Right lobe of liver (tissue), 6 donors: ENCODE data around the gene AGPS. TPM values are rescaled to one million over a fixed set of nuclear protein-coding genes. Genes with fewer than 3 reads are reported as not detected.

ENCODE experiments used
- ATAC-seq, 4 donors: fragments of 200-7000 bp; cut with Tn5 transposase; one replicate each; pipeline ENCODE4 v1.9.1; 2020; ENCODE audit warnings: mild to moderate bottlenecking in 4 of 4, moderate library complexity in 4 of 4
- DNase-seq, 3 donors: peaks; one replicate each; pipeline ENCODE4 v3.0.0-alpha.2; 2020
- H3K27ac ChIP-seq, 3 donors: fragments of 200-600 bp; one replicate each; pipeline ENCODE4 v1.8.0; 2022
- H3K27me3 ChIP-seq, 2 donors: fragments of 200-600 bp; one replicate each; pipeline ENCODE4 v1.8.0; 2022
- H3K36me3 ChIP-seq, 4 donors: fragments of 200-600 bp; sonication (generic) in 1 of 4; one replicate each; pipeline versions ENCODE4 v1.5.1 to v1.8.0; 2017 to 2022; ENCODE audit warnings: control low read depth in 1 of 4
- H3K4me1 ChIP-seq, 4 donors: fragments of 200-600 bp; sonication (generic) in 1 of 4; one replicate each; pipeline versions ENCODE4 v1.5.1 to v1.8.0; 2017 to 2022; ENCODE audit warnings: control low read depth in 1 of 4
- H3K4me3 ChIP-seq, 3 donors: fragments of 200-600 bp; one replicate each; pipeline ENCODE4 v1.8.0; 2022
- H3K9me3 ChIP-seq, 4 donors: fragments of 200-600 bp; sonication (generic) in 1 of 4; one replicate each; pipeline versions ENCODE4 v1.5.1 to v1.8.0; 2017 to 2022; ENCODE audit warnings: control low read depth in 1 of 4
- POLR2A ChIP-seq: fragments of 450-650 bp; IDR thresholded peaks from one replicate; pipeline ENCODE4 v1.6.1; 2017; ENCODE audit warnings: antibody characterized with exemption, mild to moderate bottlenecking
- WGBS: methylation state at CpG from one replicate; pipeline ENCODE4 v1.1.6; 2018; ENCODE audit warnings: low coverage, low lambda C conversion rate; ENCODE audit not compliant: insufficient coverage; ENCODE audit errors: missing lambda C conversion rate; 5-methylcytosine and 5-hydroxymethylcytosine counted together
- intact Hi-C, 2 donors: fragments of 100-400 bp; cut with DNase I; formaldehyde crosslinking; loops; one replicate each; pipeline versions ENCODE4 v1.11.2 to v1.14.1; 2022
- total RNA-seq, 6 experiments: library from RNA; depleted of rRNA in 2 of 6; stranded (reverse); fragments of >200 nt in 2 of 6; fragmentation: NEBNext Ultra II Directional in 3 of 6; extraction: Animal tissue kit (Norgen Biotek cat#: 25700) in 3 of 6; gene quantifications; one replicate each; pipeline versions ENCODE4 v1.1.0 to v1.2.4, GENCODE V29; 2016 to 2023
- TF ChIP-seq, protein P1 (sequence below), 4 donors: fragments of 200-600 bp in 3 of 4; fragments of 450-650 bp in 1 of 4; IDR thresholded peaks; one replicate each; pipeline versions ENCODE4 v1.5.1 to v1.8.0; 2016 to 2022; ENCODE audit warnings: antibody characterized with exemption in 4 of 4, mild to moderate bottlenecking in 2 of 4
- donor health status: DM: no; HTN: yes; CAD: no.
- donor health status: DM: no; HTN: no; CAD: no.
- donor health status: DM: no; HTN: no; CAD: no.
- donor health status: DM: no; HTN: yes; CAD: no.
- donor health status: DM: no; HTN: yes; CAD: no.

Gene AGPS
- total RNA-seq, 6 experiments from 2014 or later = 21.7 to 31.8 (median 26.8) TPM

DNA sequence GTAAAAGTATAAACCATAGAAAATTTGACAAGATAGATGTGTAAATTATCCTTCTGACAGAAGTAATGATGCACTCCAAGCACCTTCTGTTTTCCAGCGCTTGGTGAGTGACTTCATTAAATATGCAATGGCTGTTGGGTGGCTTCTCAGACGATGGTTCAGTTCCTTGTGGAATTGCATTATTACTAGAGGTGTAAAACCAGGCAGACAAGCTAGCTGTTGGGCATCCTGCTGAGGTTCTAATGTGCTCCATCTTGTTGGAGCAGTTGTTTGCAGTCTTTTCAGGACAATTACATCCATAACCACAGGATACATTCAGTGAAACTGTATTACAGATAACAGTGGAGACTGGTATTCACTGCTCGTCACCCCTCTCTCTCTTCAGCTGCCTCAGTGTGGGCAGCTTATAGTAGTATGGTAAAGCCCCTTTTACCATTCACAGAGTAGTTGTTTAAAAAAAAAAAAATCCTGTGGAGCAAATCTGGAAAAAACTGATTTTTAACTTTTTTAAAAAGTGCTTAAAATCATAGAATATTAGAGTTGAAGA lies 143.5 kb downstream of the AGPS start:
- TF ChIP-seq, protein P1, sequence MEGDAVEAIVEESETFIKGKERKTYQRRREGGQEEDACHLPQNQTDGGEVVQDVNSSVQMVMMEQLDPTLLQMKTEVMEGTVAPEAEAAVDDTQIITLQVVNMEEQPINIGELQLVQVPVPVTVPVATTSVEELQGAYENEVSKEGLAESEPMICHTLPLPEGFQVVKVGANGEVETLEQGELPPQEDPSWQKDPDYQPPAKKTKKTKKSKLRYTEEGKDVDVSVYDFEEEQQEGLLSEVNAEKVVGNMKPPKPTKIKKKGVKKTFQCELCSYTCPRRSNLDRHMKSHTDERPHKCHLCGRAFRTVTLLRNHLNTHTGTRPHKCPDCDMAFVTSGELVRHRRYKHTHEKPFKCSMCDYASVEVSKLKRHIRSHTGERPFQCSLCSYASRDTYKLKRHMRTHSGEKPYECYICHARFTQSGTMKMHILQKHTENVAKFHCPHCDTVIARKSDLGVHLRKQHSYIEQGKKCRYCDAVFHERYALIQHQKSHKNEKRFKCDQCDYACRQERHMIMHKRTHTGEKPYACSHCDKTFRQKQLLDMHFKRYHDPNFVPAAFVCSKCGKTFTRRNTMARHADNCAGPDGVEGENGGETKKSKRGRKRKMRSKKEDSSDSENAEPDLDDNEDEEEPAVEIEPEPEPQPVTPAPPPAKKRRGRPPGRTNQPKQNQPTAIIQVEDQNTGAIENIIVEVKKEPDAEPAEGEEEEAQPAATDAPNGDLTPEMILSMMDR (IDR thresholded peaks at IDR 0.05) = no peak
- no peak for TF ChIP-seq POLR2A

DNA sequence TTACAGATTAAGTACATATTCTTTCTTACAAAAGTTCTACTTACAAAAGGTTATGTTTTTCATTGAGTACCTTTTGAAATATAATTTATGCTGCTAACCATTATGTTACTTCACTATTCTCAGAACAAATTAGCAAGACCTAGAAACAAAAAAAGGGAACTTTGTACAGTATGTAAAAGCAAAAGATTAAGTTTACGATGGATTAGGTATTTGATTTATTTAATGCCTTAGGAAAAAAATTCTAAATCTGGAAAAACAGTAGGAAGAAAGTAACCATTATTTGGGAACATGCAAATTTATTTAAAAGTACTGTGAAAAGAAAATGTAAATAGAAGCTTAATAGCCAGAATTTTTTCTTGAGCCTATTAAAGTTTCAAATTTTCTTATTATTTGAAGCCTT lies 144.6 kb downstream of the AGPS start:
- 100% methylated on average over 1 of the region's 1 CpG for WGBS
- ATAC-seq (no peak), DNase-seq (no peak)
- Histone ChIP-seq H3K4me3 (no peak overlapping the region), H3K27ac (no peak overlapping the region), H3K36me3 (no peaks in the 10 kb centered on the region), H3K4me1 (no peaks in the 10 kb centered on the region), H3K9me3 (no peaks in the 10 kb centered on the region), H3K27me3 (no peaks in the 10 kb centered on the region)
- TF ChIP-seq, protein P1 (IDR thresholded peaks at IDR 0.05) = no peak
- no peak for TF ChIP-seq POLR2A
- intact Hi-C loops = no loop called here

More for the DNA sequence above, 143.5 kb downstream of the AGPS start:
- no peaks in the 10 kb centered on the region for H3K9me3 ChIP-seq
- ATAC-seq (no peak), DNase-seq (no peak)
- no peak overlapping the region for H3K4me3 ChIP-seq
- no peaks in the 10 kb centered on the region for H3K36me3 ChIP-seq
- no peaks in the 10 kb centered on the region for H3K27me3 ChIP-seq
- intact Hi-C loops = no loop called here
- 73% methylated on average over 3 of the region's 3 CpGs for WGBS
- H3K27ac ChIP-seq = no peak overlapping the region
- H3K4me1 ChIP-seq = no peaks in the 10 kb centered on the region

DNA sequence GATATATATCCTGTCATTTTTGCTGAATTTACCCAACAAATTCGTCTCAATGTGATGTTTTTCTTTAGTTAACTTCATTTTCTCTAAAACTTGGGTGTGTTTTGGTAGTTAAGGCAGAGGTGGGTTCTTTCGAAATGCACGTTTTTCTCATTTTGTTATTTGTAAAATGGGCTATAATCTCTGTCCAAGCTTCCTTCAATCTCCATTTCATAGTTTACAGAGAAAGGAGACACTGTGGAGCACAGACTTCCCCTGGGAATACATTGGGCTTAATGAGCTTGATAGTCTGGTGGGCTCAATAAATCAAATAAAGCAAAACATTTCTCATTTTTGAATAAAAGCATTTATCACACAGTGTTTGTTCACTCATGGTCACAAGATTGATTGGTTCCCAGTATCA lies 145.1 kb downstream of the AGPS start:
- Histone ChIP-seq H3K9me3 (no peaks in the 10 kb centered on the region), H3K36me3 (no peaks in the 10 kb centered on the region), H3K4me3 (no peak overlapping the region), H3K4me1 (no peaks in the 10 kb centered on the region), H3K27me3 (no peaks in the 10 kb centered on the region), H3K27ac (no peak overlapping the region)
- no peak for TF ChIP-seq POLR2A
- TF ChIP-seq, protein P1 (IDR thresholded peaks at IDR 0.05) = no peak
- 64% methylated on average over 3 of the region's 3 CpGs for WGBS
- ATAC-seq (no peak), DNase-seq (no peak)
- intact Hi-C loops = no loop called here

DNA sequence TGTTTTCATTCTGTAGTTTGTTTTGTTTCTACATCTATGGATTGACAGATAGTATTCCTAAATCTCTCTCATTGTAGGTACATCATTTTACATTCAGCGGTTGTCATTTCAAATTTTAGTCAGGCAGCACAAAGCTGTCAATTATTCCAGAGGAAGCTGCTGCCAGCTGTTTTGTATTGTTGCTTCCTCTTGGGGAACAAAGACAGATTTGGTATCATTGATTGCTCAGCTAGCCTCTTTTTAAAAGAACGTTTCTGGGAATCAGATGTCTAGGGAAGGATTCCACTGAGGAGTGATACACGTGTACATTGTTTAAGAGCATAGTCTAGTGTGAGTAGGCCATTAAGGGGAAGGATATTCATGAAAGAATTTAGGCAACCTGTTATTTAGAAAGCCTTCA lies 145.8 kb downstream of the AGPS start:
- H3K27me3 ChIP-seq = no peaks in the 10 kb centered on the region
- no peak for DNase-seq
- H3K4me3 ChIP-seq = no peak overlapping the region
- WGBS = 70% methylated on average over 3 of the region's 3 CpGs
- intact Hi-C loops = no loop called here
- no peaks in the 10 kb centered on the region for H3K9me3 ChIP-seq
- TF ChIP-seq, protein P1 (IDR thresholded peaks at IDR 0.05) = no peak
- no peak for TF ChIP-seq POLR2A
- no peak for ATAC-seq
- no peak overlapping the region for H3K27ac ChIP-seq
- no peaks in the 10 kb centered on the region for H3K4me1 ChIP-seq
- H3K36me3 ChIP-seq = no peaks in the 10 kb centered on the region

DNA sequence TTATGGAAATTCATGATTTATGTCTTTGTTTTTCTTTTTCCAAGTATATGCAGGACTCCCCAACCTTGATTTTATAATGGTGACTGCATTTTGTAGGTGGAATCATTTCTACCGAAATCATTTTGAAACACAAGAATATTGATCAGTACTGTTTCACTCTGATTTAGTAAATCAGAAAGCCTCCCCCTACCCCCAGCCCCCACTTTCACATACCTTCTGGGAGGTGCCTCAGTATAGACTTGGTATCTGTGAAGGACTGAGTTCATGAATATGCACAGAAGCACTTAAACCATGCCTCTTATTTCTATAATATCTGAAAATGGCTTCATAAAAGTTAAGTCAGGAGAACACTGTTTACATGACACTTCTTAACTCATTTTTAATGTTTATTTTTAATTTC lies 147.7 kb downstream of the AGPS start:
- 83% methylated on average over 1 of the region's 1 CpG for WGBS
- TF ChIP-seq, protein P1 (IDR thresholded peaks at IDR 0.05) = no peak
- no peaks in the 10 kb centered on the region for H3K27me3 ChIP-seq
- no peak overlapping the region for H3K27ac ChIP-seq
- intact Hi-C loops = no loop called here
- ATAC-seq (no peak), DNase-seq (no peak)
- H3K4me3 ChIP-seq = no peak overlapping the region
- H3K4me1 ChIP-seq = no peaks in the 10 kb centered on the region
- H3K9me3 ChIP-seq = no peaks in the 10 kb centered on the region
- no peaks in the 10 kb centered on the region for H3K36me3 ChIP-seq
